PC-3 (cell line): ENCODE measurements around the gene TBC1D32.

Experiments used
- EZH2 ChIP-seq: fragments of 300-600 bp; sonication (generic); IDR thresholded peaks from one replicate; pipeline ENCODE4 v1.6.1; 2017; ENCODE audit warnings: antibody characterized with exemption, mild to moderate bottlenecking, low read length; ENCODE audit not compliant: unreplicated experiment
- EZH2phosphoT487 ChIP-seq: fragments of 300-600 bp; sonication (generic); IDR thresholded peaks from 2 replicates; pipeline ENCODE4 v1.6.1; 2018; ENCODE audit warnings: mild to moderate bottlenecking, antibody characterized with exemption, low read length, borderline replicate concordance
- TF ChIP-seq, protein P1 (sequence below): fragments of 300-600 bp; sonication (generic); conservative IDR thresholded peaks from 2 replicates; pipeline ENCODE4 v1.5.1; 2017; ENCODE audit warnings: antibody characterized with exemption, low read depth, mild to moderate bottlenecking, low read length

GRCh38 chr6:121321282-121321681 lies 13.0 kb downstream of the TBC1D32 start:
- TF ChIP-seq, protein P1, sequence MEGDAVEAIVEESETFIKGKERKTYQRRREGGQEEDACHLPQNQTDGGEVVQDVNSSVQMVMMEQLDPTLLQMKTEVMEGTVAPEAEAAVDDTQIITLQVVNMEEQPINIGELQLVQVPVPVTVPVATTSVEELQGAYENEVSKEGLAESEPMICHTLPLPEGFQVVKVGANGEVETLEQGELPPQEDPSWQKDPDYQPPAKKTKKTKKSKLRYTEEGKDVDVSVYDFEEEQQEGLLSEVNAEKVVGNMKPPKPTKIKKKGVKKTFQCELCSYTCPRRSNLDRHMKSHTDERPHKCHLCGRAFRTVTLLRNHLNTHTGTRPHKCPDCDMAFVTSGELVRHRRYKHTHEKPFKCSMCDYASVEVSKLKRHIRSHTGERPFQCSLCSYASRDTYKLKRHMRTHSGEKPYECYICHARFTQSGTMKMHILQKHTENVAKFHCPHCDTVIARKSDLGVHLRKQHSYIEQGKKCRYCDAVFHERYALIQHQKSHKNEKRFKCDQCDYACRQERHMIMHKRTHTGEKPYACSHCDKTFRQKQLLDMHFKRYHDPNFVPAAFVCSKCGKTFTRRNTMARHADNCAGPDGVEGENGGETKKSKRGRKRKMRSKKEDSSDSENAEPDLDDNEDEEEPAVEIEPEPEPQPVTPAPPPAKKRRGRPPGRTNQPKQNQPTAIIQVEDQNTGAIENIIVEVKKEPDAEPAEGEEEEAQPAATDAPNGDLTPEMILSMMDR, result no peak
- TF ChIP-seq EZH2phosphoT487, result no peak
- TF ChIP-seq EZH2, result no peak
